NB4 (cell line): Measurements from ENCODE around the gene CDK5RAP3.

Experiments used
- CTCF ChIP-seq: IDR thresholded peaks from one replicate; pipeline ENCODE4 v1.5.1; 2012; ENCODE audit warnings: low read depth, low read length
- TF ChIP-seq, protein P1 (sequence below): IDR thresholded peaks from 2 replicates; pipeline ENCODE4 v1.6.1; 2011; ENCODE audit warnings: low read depth, low read length

DNA sequence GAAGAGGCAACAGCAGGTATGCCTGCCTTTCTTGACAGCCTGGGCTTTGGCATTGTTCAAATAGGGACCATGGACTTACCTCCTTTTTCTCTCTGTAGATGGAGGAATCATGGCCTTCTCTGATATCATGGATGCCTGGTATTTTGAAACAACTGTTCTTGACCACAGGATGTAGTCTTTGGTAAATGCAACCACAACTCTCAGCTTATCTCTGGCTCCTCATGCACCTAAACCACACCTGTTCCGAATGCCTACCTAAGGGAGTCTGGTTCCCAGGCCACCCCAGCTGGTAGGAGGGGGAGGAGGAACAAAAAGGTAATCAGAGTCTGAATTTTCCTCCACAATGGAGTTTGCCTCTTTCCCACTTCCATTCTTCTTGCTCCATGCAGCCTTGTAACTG is 18.8 kb downstream of the CDK5RAP3 start:
- no peak for TF ChIP-seq CTCF
- TF ChIP-seq, protein P1, sequence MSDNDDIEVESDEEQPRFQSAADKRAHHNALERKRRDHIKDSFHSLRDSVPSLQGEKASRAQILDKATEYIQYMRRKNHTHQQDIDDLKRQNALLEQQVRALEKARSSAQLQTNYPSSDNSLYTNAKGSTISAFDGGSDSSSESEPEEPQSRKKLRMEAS = no peak
